ENCODE data around the gene SPNS2.

Gene SPNS2

DNA sequence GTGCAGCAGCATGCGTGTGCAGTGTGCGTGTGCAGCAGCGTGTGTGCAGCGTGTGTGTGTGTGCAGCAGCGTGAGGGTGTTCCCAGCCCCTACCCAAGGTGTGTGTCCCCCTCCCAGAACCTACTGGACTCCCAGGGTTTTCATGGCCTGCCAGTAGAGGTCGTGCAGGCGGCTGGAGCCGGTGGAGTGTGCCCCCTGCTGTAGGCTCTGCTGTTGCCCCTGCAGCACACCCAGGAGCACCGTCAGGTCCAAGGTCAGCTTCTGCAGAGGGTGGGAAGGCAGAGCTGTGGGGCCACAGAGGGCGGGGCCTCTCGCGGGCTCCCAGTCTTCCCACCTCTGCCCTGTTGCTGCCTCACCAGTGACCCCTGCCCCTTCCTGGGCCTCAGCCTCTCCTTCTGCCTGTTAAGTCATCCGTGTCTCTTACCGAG, 41.6 kb downstream of the SPNS2 start:
- DNase-seq (ENCODE audit: extremely low spot score), result no peak
- POLR2A ChIA-PET, result no interaction called here
- CTCF ChIA-PET, result no interaction called here
- TF ChIP-seq, protein P1, sequence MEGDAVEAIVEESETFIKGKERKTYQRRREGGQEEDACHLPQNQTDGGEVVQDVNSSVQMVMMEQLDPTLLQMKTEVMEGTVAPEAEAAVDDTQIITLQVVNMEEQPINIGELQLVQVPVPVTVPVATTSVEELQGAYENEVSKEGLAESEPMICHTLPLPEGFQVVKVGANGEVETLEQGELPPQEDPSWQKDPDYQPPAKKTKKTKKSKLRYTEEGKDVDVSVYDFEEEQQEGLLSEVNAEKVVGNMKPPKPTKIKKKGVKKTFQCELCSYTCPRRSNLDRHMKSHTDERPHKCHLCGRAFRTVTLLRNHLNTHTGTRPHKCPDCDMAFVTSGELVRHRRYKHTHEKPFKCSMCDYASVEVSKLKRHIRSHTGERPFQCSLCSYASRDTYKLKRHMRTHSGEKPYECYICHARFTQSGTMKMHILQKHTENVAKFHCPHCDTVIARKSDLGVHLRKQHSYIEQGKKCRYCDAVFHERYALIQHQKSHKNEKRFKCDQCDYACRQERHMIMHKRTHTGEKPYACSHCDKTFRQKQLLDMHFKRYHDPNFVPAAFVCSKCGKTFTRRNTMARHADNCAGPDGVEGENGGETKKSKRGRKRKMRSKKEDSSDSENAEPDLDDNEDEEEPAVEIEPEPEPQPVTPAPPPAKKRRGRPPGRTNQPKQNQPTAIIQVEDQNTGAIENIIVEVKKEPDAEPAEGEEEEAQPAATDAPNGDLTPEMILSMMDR (IDR thresholded peaks at IDR 0.05; ENCODE audit: control extremely low read depth, extremely low read depth, low read depth, missing control alignments), result no peak

DNA sequence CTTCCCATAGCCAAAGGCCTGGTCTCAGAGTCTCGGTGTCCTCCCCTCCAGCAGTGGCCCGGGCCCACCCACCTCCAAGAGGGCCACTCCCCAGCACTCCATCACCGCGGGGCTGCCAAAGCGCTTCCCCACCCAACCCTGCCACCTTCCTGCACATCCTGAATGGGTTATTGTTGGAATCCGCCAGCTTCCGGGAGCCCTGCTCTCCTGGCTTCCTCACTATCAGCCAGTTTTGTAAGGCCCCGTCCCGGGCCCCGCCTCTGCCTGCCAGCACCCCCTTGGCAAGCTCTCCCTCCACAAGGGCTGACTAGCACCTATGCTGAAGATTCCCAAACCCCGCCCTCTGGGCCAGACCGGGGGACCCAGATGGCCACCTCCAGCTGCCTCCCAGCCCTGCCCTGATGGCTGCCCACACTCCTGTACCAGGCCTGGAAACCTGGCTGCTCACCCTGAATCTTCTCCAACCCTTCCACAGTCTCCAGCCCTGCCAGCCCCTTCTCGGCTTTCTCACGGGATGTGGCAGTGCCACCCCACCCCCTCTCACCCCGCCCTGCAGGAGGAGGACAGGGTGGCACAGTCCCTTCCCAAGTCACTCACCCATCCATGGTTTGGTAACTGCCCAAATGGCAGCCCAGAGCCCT, 42.1 kb downstream of the SPNS2 start:
- POLR2A ChIA-PET, result no interaction called here
- DNase-seq (ENCODE audit: extremely low spot score), result no peak
- TF ChIP-seq, protein P1 (IDR thresholded peaks at IDR 0.05; ENCODE audit: control extremely low read depth, extremely low read depth, low read depth, missing control alignments), result no peak
- CTCF ChIA-PET, result no interaction called here

DNA sequence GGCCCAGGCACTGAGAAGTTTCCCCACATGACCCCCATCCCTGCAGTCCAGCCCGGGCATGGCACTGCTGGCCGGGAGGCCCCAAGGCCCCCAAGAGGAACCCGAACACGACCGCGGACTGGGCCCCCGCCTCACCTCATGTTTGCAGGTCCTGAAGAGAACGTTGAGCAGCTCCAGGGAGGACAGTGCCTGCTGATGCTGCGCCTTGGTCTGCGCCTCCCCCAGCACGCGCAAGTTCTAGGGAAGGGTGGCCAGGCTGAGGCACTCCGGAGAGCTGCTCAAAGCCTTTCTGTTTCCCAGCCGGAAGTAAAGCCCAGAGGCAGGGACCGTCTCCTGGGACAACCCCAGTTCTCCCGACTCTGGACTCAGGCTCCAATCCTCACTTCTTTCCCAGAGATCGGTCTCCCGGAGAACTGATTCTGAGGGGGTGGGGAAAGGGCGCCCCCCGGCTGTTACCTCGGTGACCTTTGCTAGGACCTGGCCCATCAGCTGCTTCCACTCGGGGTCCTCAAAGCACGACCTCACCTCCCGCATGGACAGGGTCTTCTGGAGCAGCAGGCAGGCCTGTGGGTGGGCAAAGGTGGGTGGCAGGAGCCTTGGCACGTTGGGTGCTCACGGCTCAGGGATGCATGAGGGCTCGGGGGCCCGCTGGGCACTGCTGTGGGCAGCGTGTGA, 42.8 kb downstream of the SPNS2 start:
- ChIA-PET CTCF (no interaction called here), POLR2A (no interaction called here)
- TF ChIP-seq, protein P1 (IDR thresholded peaks at IDR 0.05; ENCODE audit: control extremely low read depth, extremely low read depth, low read depth, missing control alignments), result no peak
- DNase-seq (ENCODE audit: extremely low spot score), result no peak

DNA sequence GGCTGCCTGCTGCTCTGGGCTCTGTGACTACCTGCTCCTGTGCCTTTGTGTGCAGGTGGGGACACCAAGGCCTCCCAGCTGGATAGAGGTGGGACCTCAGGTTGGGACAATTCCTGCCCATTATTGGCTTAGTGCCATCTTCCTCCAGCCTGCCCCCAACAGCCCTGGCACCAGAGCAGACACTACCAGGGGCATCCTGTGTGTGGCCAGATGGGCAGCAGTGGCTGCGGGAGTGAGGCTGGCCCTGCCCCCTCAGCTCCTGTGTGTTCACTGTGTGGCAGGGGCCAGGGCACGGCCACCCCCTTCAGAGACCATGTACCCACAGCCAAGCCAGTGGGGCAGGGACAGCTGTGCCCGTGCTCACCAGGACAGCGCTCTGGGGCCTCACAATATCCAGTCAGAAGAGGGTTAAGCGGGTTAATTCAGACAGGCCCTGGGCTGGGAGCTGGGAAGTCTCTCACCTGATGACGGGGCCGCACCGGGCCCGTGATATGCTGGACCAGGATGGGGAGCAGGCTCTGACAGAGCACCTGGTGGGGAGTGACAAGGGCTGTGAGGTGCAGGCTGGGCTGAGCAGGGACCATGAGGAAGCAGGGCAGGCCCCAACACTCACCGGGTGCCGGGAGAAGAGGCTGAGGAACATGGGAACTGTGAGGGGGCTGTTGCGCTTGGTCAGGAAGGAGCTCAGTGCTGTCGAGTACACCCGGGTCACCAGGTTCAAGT, 43.5 kb downstream of the SPNS2 start:
- POLR2A ChIA-PET, result no interaction called here
- DNase-seq (ENCODE audit: extremely low spot score), result no peak
- CTCF ChIA-PET, result no interaction called here
- TF ChIP-seq, protein P1 (IDR thresholded peaks at IDR 0.05; ENCODE audit: control extremely low read depth, extremely low read depth, low read depth, missing control alignments), result no peak

DNA sequence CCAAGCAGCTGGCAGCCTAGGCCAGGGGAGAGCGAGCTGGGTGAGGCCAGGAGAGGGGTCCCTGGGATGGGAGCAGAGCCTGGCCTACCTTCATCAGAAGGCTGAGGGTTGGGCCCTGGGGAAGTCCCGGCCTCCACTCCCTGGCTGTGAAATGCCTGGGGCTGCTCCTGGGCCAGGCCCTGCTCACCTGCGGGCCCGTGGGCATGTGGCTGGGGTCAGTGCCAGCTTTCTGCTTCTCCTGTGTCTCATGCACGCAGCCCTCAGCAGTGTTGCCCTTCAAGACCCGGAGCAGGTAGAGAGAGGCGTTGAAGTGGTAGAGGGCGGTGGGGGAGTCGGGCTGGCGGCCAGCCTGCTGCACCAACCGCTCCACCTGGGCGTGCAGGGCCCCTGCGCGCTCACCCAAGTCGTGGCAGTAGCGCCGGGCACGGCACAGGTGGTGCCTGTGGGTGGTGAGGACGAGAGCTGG, 44.1 kb downstream of the SPNS2 start:
- ChIA-PET POLR2A (no interaction called here), CTCF (no interaction called here)
- TF ChIP-seq, protein P1 (IDR thresholded peaks at IDR 0.05; ENCODE audit: control extremely low read depth, extremely low read depth, low read depth, missing control alignments), result no peak
- no peak for DNase-seq (ENCODE audit: extremely low spot score)

DNA sequence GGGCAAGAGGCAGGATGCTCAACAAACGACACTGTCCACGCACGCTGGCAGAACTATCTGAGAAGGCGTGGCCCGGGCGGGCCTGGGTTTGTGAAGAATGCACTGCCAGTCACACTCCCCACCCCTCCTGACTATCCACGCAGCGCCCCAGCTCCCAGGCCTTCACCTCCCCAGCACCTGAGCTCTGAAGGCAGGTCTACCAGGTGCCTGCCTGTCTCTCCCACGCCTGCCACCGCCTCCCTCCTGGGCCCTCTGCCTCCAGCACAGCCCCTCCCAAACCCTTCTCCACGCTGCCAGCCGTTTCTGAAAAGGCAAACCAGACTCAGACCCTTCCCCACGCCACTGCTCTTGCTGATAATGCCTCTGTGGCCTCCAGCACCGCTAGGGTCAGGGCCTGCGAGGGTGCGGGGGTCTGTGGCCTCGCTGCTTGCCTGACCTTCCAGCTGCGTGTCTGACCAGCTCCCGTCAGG, 44.9 kb downstream of the SPNS2 start:
- DNase-seq (ENCODE audit: extremely low spot score), result no peak
- ChIA-PET CTCF (interaction anchor here (1.0 kb wide), 1 partner anchor 9 kb away, joined by 3 read pairs; no protein-coding TSS in a partner anchor), POLR2A (no interaction called here)
- TF ChIP-seq, protein P1 (IDR thresholded peaks at IDR 0.05; ENCODE audit: control extremely low read depth, extremely low read depth, low read depth, missing control alignments), result no peak

All from GM10248 (cell line).